HG03558 (cell line): ENCODE results near the gene SSH2.
"Not testable (repeated sequence)": the region's sequence is repeated elsewhere in the genome, so short reads cannot be mapped to it uniquely, and the experiment has no call there.

Experiments used
- ATAC-seq: cut with Tn5 transposase; IDR thresholded peaks from one replicate; pipeline ENCODE4 v1.9.1; 2021; ENCODE audit warnings: moderate number of reproducible peaks; ENCODE audit not compliant: unreplicated experiment; ENCODE audit errors: extremely low read depth

SSH2 gene

DNA sequence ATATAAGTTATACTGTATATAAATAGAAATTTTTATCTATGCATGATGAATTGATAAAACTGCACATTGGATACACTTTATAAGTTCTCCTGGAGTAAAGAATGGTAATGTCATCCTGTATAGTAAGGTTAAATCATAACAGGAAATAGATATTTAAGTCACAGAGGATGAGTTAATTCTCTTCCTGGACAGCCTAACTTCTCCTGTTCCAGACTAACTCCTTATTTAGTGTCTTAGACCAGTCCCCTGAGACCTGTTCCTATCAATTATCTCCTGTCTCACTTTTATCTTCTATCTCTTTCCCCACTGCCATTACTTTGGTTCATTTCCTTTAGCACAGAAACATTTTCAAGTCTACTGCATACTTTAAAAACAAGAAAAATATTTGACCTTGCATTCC, 46.5 kb downstream of the SSH2 start:
- ATAC-seq, result no peak

DNA sequence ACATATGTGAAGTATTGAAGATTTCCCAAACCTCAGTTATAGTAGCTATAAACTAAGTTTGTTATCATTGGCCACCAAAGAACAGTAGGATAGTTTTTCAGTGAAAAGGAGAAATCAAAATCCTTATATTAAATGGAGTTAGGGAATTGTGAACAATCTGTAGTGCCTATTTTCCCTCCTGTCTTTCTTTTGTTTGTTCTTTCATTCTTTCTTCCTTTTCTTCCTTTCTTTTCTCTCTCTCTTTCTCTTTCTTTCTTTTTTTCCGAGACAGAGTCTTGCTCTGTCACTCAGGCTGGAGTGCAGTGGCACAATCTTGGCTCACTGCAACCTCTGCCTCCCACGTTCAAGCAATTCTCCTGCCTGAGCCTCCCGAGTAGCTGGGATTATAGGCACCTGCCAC, 48.8 kb downstream of the SSH2 start:
- ATAC-seq, result no peak

DNA sequence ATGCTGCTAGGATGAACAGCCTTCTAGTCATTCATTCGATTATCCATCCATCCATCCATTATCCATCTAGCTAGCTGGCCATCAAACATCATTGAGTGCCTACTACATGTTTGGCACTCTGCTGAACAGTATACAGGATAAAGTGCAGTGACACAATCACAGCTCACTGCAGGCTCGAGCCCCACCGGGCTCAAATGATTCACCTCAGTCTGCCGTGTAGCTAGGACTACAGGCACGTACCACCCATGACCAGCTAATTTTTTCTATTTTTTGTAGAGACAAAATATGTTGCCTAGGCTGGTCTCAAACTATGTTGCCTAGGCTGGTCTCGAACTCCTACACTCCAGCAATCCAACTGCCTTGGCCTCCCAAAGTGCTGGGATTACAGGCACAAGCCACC, 50.0 kb downstream of the SSH2 start:
- no peak for ATAC-seq

DNA sequence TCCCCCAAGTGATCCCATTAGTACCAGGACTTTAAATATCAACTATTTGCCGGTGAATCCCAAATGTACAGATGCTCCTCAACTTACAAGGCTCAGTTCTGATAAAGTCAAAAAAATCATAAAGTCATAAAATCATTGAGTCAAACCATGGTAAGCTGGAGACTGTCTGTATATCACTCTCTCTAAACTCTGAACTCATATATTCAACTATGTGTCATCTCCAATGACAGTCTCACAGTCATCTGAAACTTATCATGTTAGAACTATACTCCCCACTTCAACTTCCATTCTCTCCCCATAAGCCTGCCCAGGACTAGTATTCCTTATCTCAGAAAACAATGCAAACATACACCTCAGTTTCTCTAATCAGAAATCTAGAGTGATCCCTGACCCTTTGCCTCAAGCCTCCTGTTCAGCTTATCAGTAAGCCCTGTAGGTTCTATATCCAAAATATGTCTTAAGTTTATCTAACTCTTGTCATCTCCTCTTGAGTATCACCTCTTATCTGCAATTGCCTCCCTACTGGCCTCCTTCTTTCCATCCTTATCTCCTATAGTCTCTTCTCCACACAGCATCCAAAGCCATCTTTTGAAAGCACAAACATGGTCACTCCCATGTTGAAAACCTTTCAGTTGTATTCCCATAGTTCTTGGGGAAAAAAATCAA, 55.0 kb downstream of the SSH2 start:
- no peak for ATAC-seq

DNA sequence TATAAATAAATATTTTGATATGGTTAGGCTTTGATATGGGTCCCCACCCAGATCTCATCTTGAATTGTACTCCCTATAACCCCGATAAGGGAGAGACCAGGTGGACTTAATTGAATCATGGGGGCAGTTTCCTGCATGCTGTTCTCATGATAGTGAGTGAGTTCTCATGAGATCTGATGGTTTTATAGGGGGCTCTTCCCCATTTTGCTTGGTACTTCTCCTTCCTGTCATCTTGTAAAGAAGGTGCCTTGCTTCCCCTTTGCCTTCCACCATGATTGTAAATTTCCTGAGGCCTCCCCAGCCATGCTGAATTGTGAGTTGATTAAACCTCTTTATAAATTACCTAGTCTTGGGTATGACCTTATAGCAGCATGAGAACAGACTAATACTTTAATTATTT, 55.7 kb downstream of the SSH2 start:
- not testable (repeated sequence) for ATAC-seq

DNA sequence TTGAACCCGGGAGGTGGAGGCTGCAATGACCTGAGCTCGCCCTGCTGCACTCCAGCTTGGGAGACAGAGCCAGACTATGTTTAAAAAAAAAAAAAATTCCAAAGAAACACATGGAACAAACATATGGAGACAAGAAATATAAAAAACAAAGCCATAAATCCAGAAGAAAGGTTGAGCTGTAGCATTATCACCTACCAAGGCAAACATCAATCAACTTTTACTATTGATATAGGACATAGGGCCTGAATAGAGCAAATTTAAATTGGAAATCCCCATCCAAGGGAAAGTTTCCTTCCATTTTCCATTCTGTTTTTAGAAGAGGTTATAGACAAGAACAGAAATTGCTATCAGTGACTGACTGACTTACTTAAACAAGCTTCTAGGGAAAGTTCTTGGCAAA, 56.6 kb downstream of the SSH2 start:
- ATAC-seq, result no peak

DNA sequence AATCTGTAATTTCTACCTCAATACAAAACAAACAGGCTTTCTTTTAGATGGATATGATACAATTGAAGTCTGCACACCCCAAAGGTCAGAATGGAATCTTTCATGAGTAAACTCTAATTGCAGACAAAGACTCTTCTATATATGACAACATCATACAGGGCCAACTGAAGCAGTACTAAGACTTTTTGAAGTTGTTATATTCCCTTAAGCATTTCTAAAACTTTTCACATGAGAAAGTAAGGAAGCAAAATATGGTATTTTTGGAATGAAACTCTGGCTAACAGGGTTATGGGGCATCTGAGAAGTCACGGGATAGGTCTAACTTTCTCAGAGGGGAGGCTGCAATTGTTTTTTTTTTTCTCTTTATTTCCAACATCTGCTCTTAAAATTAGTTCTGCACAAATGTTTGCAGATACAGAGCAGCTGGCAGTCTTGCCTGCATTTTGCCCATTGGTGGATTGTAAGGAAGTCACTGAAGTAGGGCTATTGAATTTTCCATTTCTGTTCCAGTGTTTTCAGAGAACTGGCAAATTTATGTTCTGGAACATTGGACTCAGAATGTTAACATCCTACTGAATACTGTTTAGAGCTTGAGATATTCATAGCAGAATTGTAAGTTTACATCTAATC, 59.1 kb downstream of the SSH2 start:
- no peak for ATAC-seq

DNA sequence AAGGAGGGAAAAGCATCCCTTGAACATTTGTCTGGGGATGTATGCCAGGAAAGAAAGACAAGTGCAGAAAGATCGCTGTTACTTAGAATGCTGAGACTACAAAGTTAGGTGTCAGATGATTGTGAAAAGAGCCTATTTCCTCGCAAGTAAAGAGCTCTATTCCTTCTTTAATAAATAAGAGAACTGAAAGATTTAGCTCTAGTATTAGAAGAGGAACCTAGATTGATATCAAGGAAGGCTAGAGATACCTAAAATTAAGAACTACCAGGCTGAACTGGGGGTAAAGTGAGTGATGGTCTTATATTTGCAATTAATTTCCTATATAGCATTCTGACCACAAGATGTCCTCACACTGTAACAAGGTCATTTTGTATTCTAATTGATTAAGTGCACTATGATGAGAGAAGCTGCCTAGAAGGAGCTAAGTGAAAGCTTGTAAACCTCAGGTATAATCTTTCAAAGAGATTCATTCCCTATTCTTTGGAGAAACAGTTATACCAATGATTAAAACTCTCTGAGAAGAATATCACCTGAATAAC, 62.3 kb downstream of the SSH2 start:
- no peak for ATAC-seq

DNA sequence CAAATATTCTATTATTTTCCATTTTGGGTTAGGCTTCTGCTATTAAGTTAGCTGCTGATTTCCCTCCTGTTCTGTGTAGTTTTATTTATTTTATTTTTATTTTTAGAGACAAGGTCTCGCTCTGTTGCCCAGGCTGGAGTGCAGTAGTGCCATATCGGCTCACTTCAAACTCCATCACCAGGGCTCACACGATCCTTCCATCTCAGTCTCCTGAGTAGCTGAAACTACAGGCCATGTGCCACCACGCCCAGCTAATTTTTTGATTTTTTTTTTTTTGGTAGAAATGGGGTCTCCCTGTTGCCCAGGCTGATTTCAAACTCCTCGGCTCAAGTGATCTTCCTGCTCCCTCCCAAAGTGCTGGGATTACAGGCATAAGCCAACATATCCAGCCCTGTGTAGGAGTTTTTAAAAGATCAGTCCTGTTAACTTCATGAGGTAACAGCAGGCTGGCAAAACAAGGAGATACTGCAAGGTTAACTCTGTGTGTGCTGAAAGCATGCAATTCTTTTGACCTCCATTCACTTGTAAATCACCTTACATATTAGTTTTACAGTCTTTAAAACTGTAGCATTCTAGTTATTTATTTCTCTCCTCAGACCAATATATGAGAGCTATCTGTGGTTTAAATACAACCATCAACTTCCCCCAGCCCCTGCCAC, 63.2 kb downstream of the SSH2 start:
- ATAC-seq, result no peak

DNA sequence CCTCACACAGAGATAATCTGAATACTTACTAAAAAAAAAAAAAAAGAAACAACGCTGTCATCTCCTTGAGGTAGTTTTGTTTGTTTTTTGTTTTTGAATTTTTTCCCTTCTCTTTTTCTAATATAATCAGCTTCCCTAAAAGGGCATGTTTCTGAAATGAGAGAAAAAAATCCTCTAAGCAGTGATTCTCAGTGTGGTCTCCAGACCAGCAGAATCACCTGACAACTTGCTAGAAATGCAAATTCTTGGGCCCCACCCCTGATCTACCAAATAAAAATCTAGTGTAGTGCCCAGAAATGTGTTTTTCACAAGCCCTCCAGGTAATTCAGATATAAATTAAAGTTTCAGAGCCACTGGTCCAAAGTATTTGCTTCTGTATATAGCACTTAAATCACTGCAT, 65.4 kb downstream of the SSH2 start:
- no peak for ATAC-seq

DNA sequence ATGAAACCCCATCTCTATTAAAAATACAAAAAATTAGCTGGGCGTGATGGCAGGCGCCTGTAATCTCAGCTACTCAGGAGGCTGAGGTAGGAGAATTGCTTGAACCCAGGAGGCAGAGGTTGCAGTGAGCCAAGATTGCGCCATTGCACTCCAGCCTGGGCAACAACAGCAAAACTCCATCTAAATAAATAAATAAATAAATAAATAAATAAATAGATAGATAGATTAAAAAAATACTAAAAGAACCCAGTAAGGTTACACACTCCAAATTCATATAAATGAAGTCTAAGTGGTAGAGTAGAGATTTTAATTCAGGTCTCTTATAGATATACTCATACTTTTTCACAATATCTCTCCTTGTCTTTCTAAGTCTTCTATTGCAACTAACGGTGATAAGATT, 65.9 kb downstream of the SSH2 start:
- not testable (repeated sequence) for ATAC-seq

DNA sequence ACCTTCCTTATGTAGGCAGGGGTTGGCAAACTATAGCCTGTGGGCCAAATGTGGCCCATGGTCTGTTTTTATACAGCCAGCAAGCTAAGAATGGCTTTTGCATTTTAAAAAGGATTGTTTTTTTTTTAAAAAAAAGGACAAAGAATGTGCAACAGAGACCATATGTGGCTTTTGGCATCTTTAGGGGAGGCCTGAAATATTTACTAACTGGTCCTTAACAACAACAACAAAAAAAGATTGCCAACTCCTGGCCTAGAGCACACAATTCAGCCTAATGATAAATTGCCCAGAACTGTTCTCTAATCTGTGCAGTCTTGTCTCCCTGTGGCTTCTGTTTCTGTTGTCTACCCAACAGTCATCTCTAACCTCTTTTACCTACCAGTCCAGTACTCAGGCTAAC, 67.1 kb downstream of the SSH2 start:
- no peak for ATAC-seq

DNA sequence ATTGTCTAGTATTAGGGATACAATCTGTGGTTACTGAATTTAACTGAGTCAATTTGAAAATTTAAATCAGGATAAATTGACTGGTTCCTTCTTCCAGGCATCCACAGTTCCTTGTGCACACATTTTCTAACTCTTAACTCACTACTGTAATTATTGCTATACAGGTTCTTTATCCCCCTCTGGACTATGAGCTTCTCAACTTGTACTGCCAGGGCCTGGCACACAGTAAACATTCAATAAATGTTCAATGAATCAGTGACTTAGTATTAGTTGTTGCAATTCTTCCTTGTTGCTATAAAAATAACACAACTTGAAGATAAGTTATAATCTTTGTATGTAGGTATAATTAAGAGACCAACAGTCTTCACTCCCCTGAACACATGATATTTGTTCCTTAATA, 67.9 kb downstream of the SSH2 start:
- ATAC-seq, result no peak

DNA sequence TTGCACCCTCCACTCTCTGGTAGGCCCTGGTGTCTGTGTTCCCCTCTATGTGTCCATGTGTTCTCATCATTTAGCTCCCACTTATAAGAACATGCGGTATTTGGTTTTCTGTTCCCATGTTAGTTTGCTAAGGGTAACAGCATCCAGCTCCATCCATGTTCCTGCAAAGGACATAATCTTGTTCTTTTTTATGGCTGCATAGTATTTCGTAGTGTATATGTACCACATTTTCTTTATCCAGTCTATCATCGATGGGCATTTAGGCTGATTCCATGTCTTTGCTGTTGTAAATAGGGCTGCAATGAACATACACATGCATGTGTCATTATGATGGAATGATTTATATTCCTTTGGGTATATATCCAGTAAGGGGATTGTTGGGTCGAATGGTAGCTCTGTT, 70.6 kb downstream of the SSH2 start:
- not testable (repeated sequence) for ATAC-seq

DNA sequence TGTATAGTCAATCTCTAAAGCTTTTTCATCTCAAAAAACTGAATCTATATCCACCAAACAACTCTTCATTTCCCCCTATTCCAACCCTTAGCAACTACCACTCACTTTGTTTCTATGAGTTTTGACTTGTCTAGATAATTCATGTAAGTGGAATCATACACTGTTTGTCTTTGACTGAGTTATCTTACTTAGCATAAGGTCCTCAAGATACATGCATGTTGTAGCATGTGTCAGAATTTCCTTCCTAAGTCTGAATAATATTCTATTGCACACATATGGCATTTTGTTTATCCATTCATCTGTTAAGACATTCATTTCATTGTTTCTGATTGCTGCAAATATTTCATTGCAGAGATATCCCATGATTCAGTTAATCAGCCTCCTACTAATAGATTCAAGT, 72.2 kb downstream of the SSH2 start:
- ATAC-seq, result no peak

DNA sequence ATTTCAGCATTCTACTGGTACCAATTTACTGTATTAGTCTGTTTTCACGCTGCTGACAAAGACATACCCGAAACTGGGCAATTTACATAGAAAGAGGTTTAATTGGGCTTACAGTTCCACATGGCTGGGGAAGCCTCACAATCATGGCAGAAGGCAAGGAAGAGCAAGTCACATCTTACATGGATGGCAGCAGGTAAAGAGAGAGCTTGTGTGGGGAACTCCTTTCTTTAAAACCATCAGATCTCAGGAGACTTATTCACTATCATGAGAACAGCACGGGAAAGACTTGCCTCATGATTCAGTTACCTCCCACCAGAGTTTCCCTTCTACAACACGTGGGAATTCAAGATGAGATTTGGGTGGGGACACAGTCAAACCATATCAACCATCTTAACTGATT, 72.9 kb downstream of the SSH2 start:
- not testable (repeated sequence) for ATAC-seq

DNA sequence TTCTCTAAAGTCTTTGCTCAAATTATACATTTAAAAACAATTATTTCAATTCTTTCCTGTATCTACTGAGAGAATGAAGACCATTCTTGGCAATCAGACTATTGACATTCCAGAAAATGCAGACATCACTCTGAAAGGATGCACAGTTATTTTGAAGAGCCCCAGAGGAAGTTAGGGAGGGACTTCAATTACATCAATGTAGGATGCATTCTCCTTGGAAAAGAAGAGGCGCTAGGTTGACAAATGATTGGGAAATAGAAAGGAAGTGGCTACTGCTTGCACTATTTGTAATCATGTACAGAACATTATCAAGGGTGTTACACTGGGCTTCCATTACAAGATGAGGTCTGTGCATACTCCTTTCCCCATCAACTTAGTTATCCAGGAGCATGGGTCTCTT, 74.3 kb downstream of the SSH2 start:
- ATAC-seq, result no peak

DNA sequence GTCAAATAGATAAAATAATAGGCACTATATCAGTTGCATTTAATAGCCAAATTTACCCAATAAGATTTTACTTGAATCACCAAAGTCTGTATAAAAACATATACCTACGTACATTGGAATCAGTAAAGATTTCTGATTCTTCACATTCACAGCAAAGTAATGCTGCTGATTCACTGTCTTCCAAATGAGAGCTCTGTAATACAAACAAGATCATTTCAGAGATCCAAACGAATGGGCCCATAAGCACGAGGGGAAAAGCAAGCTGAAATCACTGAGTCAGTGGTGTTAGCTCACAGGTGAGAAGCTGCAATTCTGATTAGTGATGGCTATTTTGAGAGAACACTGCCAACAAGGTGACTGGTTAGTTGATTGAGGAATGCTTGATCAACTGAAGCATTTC, 81.3 kb downstream of the SSH2 start:
- ATAC-seq, result no peak

DNA sequence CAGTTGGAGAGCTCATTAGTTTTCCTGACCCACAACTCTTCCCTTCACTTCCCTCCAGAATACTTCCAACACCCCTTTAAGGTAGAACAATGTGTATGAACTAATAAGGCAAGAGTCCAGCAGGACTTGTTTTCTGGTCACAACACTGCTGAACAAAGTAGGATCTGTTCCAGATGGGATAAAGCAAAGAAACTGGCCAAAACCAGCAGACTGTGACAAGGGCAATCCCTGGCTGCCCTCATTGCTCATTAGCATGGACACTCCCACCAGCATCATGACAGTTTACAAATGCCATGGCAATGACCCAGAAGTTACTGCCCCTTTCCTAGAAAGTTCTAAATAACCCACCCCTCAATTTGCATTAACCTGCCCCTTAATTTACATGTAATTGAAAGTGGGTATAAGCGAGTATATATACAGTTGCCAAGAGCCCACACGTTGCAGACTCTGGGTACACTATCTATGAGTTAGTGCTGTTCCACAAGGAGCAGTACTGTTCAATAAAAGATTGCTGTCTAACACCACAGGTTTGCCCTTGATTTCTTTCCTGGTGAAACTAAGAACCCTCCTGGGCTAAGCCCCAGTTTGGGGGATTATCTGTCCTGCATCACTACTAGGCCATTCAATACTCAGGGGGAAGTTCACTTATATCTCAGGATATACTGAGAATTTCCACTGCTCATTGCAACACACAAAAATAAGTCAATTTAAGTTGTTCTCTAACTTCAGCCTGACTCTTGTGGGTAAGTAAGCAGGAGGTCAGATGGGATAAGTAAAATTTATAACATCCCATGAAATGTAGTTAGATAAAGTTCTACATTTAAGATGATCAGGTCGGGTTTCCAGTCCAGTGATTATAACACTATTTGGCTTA, 82.3 kb downstream of the SSH2 start:
- ATAC-seq, result no peak

DNA sequence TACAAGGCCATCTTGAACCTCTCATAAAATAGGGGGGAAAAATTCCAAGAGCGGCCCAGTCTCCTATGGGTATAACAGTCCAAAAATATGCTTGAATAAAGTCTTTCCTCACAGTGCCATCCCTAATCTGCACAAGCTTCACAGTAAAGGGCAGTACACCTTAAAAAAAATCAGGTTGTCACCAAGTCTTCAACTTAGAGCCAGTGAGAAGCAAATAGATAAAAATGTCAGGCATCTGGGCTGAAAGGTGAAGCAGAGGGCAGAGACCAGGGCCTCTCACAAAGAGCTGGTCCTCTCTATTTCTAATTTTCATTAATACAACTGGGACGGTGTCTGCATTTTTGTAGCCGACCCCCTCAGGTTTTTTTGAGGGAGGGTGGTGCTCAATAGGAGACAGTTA, 82.9 kb downstream of the SSH2 start:
- no peak for ATAC-seq

DNA sequence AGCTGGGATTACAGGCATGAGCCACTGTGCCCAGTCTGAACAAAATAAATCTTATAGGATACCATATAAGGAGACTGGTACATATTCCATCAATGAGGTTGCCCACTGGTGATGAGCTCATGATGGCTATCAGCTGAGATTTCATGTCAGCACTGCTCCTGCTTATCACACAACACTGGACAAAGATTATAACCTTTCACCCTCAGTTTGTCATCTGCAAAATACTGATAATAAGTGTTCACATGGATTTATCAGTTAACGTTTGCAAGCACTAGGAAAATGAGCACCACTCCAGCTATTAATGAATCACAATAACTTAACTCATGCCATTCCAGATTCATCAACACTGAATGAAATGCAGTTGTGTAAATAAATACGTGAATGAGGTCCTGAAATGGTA, 83.7 kb downstream of the SSH2 start:
- no peak for ATAC-seq
